ENCODE measurements around the gene ZNF410. TPM values are rescaled to one million over a fixed set of nuclear protein-coding genes. Genes with fewer than 3 reads are reported as not detected.
"Not testable (repeated sequence)": the region's sequence is repeated elsewhere in the genome, so short reads cannot be mapped to it uniquely, and the experiment has no call there.

The ZNF410 gene
- total RNA-seq, 3 donors from 2014 or later: 38.3 to 47.2 (median 45.1) TPM

DNA sequence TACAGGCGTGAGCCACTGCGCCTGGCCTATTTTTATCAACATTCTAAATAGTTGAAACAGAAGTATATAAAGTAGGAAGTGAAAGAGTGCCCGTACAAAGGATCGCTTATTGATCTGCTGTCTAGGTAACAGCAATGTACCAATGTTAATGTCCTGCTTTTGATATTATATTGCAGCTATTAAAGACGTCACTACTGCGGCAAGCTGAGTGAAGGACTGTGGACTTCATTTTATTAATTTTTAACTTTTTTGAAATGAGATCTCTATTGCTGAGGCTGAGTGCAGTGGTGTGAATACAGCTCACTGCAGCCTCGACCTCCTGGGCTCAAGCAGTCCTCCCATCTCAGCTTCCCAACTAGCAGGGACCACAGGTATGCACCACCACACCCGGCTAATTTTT, 24.2 kb upstream of the ZNF410 start:
- TF ChIP-seq, protein P1, sequence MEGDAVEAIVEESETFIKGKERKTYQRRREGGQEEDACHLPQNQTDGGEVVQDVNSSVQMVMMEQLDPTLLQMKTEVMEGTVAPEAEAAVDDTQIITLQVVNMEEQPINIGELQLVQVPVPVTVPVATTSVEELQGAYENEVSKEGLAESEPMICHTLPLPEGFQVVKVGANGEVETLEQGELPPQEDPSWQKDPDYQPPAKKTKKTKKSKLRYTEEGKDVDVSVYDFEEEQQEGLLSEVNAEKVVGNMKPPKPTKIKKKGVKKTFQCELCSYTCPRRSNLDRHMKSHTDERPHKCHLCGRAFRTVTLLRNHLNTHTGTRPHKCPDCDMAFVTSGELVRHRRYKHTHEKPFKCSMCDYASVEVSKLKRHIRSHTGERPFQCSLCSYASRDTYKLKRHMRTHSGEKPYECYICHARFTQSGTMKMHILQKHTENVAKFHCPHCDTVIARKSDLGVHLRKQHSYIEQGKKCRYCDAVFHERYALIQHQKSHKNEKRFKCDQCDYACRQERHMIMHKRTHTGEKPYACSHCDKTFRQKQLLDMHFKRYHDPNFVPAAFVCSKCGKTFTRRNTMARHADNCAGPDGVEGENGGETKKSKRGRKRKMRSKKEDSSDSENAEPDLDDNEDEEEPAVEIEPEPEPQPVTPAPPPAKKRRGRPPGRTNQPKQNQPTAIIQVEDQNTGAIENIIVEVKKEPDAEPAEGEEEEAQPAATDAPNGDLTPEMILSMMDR (IDR thresholded peaks at IDR 0.05): no peak
- Histone ChIP-seq H3K9me3 (no peaks in the 10 kb centered on the region), H3K36me3 (ENCODE audit: low read depth) (no peaks in the 10 kb centered on the region), H3K4me1 (ENCODE audit: low read depth) (no peaks in the 10 kb centered on the region), H3K4me3 (no peak overlapping the region)
- intact Hi-C loops (cut with DNase I, micrococcal nuclease): no loop called here
- DNase-seq (no peak), ATAC-seq (peak; percentile 87)

DNA sequence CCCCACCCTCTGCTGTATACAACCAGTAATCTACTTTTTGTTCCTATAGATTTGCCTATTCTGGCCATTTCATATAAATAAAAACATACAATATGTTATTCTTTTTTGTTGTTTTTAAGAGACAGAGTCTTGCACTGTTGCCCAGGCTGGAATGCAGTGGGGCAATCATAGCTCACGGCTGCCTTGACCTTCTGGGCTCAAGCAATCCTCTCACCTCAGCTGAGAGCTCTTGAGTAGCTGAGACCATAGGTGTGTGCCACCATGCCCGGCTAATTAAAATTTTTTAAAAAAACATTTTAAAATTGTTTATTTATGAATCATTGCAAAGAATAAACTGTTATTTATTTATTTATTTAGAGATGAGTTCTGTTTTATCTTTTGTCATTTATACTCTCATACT, 23.4 kb upstream of the ZNF410 start:
- Histone ChIP-seq H3K9me3 (no peaks in the 10 kb centered on the region), H3K36me3 (ENCODE audit: low read depth) (no peaks in the 10 kb centered on the region), H3K4me3 (no peak overlapping the region), H3K4me1 (ENCODE audit: low read depth) (no peaks in the 10 kb centered on the region)
- no peak for ATAC-seq
- intact Hi-C loops (cut with DNase I, micrococcal nuclease): no loop called here
- DNase-seq: no peak
- TF ChIP-seq, protein P1 (IDR thresholded peaks at IDR 0.05): no peak

DNA sequence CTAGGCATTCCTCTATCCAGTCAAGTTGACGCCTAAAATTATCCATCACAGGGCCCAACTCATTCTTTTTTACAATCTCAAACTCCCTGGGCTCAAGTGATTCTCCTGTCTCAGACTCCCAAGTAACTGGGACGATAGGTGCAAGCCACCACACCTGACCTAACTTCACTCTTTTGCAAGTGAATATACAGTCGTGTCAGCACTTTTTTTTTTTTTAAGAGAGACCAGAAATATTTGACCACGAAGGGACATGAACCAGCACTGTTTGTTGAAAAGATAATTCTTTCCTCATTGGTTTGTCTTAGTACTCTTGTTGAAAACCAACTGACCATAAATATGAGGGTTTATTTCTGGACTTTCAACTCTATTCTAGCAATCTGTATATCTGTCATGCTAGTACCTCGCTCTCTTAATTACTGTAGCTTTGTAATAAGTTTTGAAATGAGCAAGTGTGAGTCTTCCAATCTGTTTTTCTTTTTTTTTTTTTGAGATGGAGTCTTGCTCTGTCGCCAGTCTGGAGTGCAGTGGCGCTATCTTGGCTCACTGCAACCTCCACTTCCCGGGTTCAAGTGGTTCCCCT, 21.0 kb upstream of the ZNF410 start:
- Histone ChIP-seq H3K36me3 (ENCODE audit: low read depth) (no peaks in the 10 kb centered on the region), H3K4me3 (no peak overlapping the region), H3K4me1 (ENCODE audit: low read depth) (no peaks in the 10 kb centered on the region), H3K9me3 (no peaks in the 10 kb centered on the region)
- ATAC-seq (no peak), DNase-seq (no peak)
- TF ChIP-seq, protein P1 (IDR thresholded peaks at IDR 0.05): no peak
- intact Hi-C loops (cut with DNase I, micrococcal nuclease): no loop called here

DNA sequence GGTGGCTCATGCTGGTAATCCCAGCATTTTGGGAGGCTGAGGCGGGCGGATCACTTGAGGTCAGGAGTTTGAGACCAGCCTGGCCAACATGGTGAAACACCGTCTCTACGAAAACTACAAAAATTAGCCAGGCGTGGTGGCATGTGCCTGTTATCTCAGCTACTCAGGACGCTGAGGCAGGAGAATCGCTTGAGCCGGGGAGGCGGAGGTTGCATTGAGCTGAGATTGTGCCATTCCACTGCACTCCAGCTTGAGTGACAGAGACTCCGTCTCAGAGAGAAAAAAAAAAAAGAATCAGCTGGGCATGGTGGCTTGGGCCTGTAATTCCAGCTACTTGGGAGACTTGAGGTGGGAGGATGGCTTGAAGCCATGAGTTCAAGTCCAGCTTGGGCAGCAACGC, 16.9 kb upstream of the ZNF410 start:
- H3K36me3 ChIP-seq (ENCODE audit: low read depth); H3K9me3 ChIP-seq; H3K4me3 ChIP-seq; intact Hi-C loops (cut with DNase I, micrococcal nuclease); ATAC-seq; H3K4me1 ChIP-seq (ENCODE audit: low read depth); DNase-seq: not testable (repeated sequence)

DNA sequence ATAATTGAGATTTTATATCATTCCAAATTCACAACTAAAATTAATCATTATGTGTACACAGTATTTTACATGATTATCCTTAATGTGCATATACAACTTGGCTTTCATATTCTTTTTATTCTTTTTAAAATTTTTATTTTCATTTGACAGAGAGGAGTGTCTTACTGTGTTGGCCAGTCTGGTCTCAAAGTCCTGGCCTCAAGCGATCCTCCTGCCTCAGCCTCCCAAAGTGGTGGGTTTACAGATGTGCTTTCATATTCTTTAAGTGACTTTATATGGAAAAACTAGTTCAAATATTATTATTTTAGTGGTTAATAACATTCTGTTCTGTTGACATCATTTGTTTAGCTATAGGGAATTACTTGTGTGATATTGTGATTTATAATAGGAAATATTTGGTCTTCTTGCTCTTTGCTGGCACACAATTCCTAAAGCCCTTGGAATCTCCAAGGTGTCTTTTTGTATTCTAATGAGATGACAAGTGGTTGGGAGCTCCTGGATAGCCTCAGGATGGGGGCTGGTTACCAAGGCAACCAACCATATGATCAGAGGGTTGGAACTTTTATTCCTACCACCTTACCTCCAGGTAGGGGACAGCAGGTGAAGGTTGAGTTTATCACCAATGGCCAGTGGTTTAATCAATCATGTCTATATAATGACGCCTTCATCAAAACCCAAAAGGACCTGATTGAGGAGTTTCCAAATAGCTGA, 16.0 kb upstream of the ZNF410 start:
- intact Hi-C loops (cut with DNase I, micrococcal nuclease): no loop called here
- TF ChIP-seq, protein P1 (IDR thresholded peaks at IDR 0.05): no peak
- Histone ChIP-seq H3K36me3 (ENCODE audit: low read depth) (no peaks in the 10 kb centered on the region), H3K4me3 (no peak overlapping the region), H3K4me1 (ENCODE audit: low read depth) (no peaks in the 10 kb centered on the region), H3K9me3 (no peaks in the 10 kb centered on the region)
- ATAC-seq (no peak), DNase-seq (no peak)

DNA sequence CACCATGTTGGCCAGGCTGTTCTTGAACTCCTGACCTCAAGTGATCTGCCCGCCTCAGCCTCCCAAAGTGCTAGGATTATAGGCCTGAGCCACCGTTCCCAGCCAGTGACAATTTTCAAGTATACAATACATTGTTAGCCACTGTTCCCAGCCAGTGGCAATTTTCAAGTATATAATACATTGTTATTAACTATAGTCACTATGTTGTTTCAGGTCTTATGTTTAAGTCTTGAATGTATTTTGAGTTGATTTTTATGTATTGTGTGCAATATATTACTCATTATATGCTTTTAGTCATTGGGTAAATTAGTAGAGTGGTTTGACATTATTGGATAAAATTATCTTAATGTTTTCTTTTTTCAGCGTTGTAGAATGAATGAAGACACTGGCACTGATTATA, 13.0 kb upstream of the ZNF410 start:
- intact Hi-C loops (cut with DNase I, micrococcal nuclease): no loop called here
- ATAC-seq: no peak

More for the DNA sequence above, 13.0 kb upstream of the ZNF410 start:
- H3K9me3 ChIP-seq: no peaks in the 10 kb centered on the region
- no peak for DNase-seq
- TF ChIP-seq, protein P1 (IDR thresholded peaks at IDR 0.05): no peak
- H3K36me3 ChIP-seq (ENCODE audit: low read depth): no peaks in the 10 kb centered on the region
- H3K4me1 ChIP-seq (ENCODE audit: low read depth): no peaks in the 10 kb centered on the region
- H3K4me3 ChIP-seq: no peak overlapping the region

Data from mucosa of descending colon (tissue), 3 donors.